NCI-H2107 treated with DMSO at 0.1 percent for 48 hours (cell line): ENCODE results near the gene ELAC1.

Experiments
- DNase-seq: peaks from one replicate; lab custom pipeline; 2025; ENCODE audit not compliant: unreplicated experiment; lab: John Stamatoyannopoulos, UW

Gene ELAC1

GRCh38 chr18:51017140-51017879 lies 49.5 kb downstream of the ELAC1 start:
- peak; percentile 67 for DNase-seq

- DNase-seq, result no peak
Measured at GRCh38 chr18:51020536-51020935, 52.7 kb downstream of the ELAC1 start.

GRCh38 chr18:51021226-51021965 lies 53.6 kb downstream of the ELAC1 start:
- no peak for DNase-seq

- DNase-seq, result no peak
Measured at GRCh38 chr18:51025512-51025911, 57.7 kb downstream of the ELAC1 start.

- DNase-seq, result no peak
Measured at GRCh38 chr18:51028201-51028805, 60.5 kb downstream of the ELAC1 start.

- DNase-seq, result no peak
Measured at GRCh38 chr18:51029378-51029693, 61.5 kb downstream of the ELAC1 start.

GRCh38 chr18:51029694-51030536 lies 62.1 kb downstream of the ELAC1 start, which contains the start of gene SMAD4:
SMAD4 (plus strand) TSS chr18:51030213; CDS start chr18:51047047, 16,834 bp downstream.
- peak; percentile 93 for DNase-seq

- DNase-seq, result peak; percentile 40
Measured at GRCh38 chr18:51030537-51031258, 62.9 kb downstream of the ELAC1 start.

GRCh38 chr18:51032193-51032592 lies 64.4 kb downstream of the ELAC1 start:
- no peak for DNase-seq

GRCh38 chr18:51037230-51037629 lies 69.4 kb downstream of the ELAC1 start:
- no peak for DNase-seq
